SK-N-SH (cell line): ENCODE data around the gene RASL11B. TPM values are rescaled to one million over a fixed set of nuclear protein-coding genes. Genes with fewer than 3 reads are reported as not detected.

Source experiments
- CTCF ChIA-PET: fragments of 300-600, 350-600 bp; formaldehyde crosslinking; extraction: SDS; loops from one replicate; lab custom pipeline; 2021; lab: Yijun Ruan, JAX
- POLR2A ChIA-PET: fragments of 350-600 bp; sonication (Branson Sonifier 250); formaldehyde crosslinking; extraction: SDS; loops from one replicate; lab custom pipeline; 2020; ENCODE audit warnings: antibody characterized with exemption, inconsistent platforms; lab: Yijun Ruan, JAX
- DNase-seq: peaks from one replicate; pipeline ENCODE4 v3.0.0; 2012
- H2AFZ ChIP-seq: fragments of 200-600 bp; sonication (generic); 2 replicates; pipeline ENCODE4 v1.8.1; 2016; ENCODE audit warnings: antibody characterized with exemption, mild to moderate bottlenecking, low read depth
- H3F3A ChIP-seq: fragments of 200-600 bp; sonication (generic); replicated peaks from 2 replicates; pipeline ENCODE3; 2016; ENCODE audit warnings: antibody characterized with exemption, mild to moderate bottlenecking; ENCODE audit not compliant: insufficient read depth
- H3K27ac ChIP-seq, 2 experiments: fragments of 200-500 bp in 1 of 2; fragments of 200-600 bp in 1 of 2; sonication (Bioruptor generic) in 1 of 2; sonication (generic), shearing (Covaris generic) in 1 of 2; 2 replicates each; pipeline versions ENCODE4 v1.5.1 to v1.6.1; 2014 to 2016; ENCODE audit warnings: low read depth in 2 of 2, inconsistent platforms in 1 of 2, low read length in 1 of 2, mild to moderate bottlenecking in 1 of 2, mixed read lengths in 1 of 2
- H3K27me3 ChIP-seq: fragments of 200-600 bp; sonication (generic), shearing (Covaris generic); 2 replicates; pipeline ENCODE4 v1.6.1; 2016; ENCODE audit warnings: mixed run types; ENCODE audit not compliant: insufficient read depth
- H3K36me3 ChIP-seq, 2 experiments: fragments of 200-500 bp in 1 of 2; fragments of 200-600 bp in 1 of 2; sonication (Bioruptor generic) in 1 of 2; sonication (generic) in 1 of 2; replicated peaks in 1 of 2; 2 replicates each; pipeline versions ENCODE3 to v1.5.1; 2014 to 2016; ENCODE audit warnings: low read length in 1 of 2, mild to moderate bottlenecking in 1 of 2; ENCODE audit not compliant: insufficient read depth in 2 of 2, control insufficient read depth in 1 of 2
- H3K4me1 ChIP-seq, 2 experiments: fragments of 200-500 bp in 1 of 2; fragments of 200-600 bp in 1 of 2; sonication (Bioruptor generic) in 1 of 2; sonication (generic), shearing (Covaris generic) in 1 of 2; 2 replicates each; pipeline versions ENCODE4 v1.5.1 to v1.6.1; 2014 to 2016; ENCODE audit warnings: low read depth in 1 of 2, low read length in 1 of 2, mixed run types in 1 of 2; ENCODE audit not compliant: insufficient read depth in 2 of 2, control insufficient read depth in 1 of 2
- H3K4me2 ChIP-seq: fragments of 200-600 bp; sonication (generic), shearing (Covaris generic); 2 replicates; pipeline ENCODE4 v1.6.1; 2017; ENCODE audit warnings: mixed run types
- H3K4me3 ChIP-seq, 2 experiments: fragments of 200-500 bp in 1 of 2; fragments of 200-600 bp in 1 of 2; sonication (Bioruptor generic) in 1 of 2; sonication (generic), shearing (Covaris generic) in 1 of 2; 2 replicates each; pipeline versions ENCODE4 v1.5.1 to v1.8.1; 2014 to 2016; ENCODE audit warnings: low read depth in 2 of 2, inconsistent platforms in 1 of 2, low read length in 1 of 2, mild to moderate bottlenecking in 1 of 2, mixed read lengths in 1 of 2, moderate library complexity in 1 of 2
- H3K79me2 ChIP-seq: fragments of 200-600 bp; sonication (generic); 2 replicates; pipeline ENCODE4 v1.8.1; 2017; ENCODE audit warnings: mild to moderate bottlenecking; ENCODE audit not compliant: insufficient read depth
- H3K9ac ChIP-seq: fragments of 200-600 bp; sonication (generic); 2 replicates; pipeline ENCODE4 v1.6.1; 2017; ENCODE audit warnings: mixed run types
- H3K9me2 ChIP-seq: fragments of 200-600 bp; sonication (generic); 2 replicates; pipeline ENCODE4 v1.6.1; 2017; ENCODE audit warnings: mixed run types
- H3K9me3 ChIP-seq: fragments of 200-600 bp; sonication (generic); 2 replicates; pipeline ENCODE4 v1.6.1; 2017; ENCODE audit warnings: mixed run types, mild to moderate bottlenecking, moderate library complexity
- H4K20me1 ChIP-seq: fragments of 200-600 bp; sonication (generic); 2 replicates; pipeline ENCODE4 v1.6.1; 2017; ENCODE audit warnings: mild to moderate bottlenecking, mixed run types; ENCODE audit not compliant: insufficient read depth
- CHD2 ChIP-seq: fragments of 150-350 bp; IDR thresholded peaks from 2 replicates; pipeline ENCODE4 v1.6.1; 2018; ENCODE audit warnings: low read length; ENCODE audit not compliant: partially characterized antibody
- ELF1 ChIP-seq: IDR thresholded peaks from 2 replicates; pipeline ENCODE4 v1.4.0; 2012
- EP300 ChIP-seq, 2 experiments: IDR thresholded peaks; 2 replicates each; pipeline versions ENCODE4 v1.4.0 to v1.6.1; 2012; ENCODE audit warnings: borderline replicate concordance in 1 of 2, low read depth in 1 of 2, low read length in 1 of 2
- GATA2 ChIP-seq: sonication (generic); formaldehyde crosslinking; IDR thresholded peaks from 2 replicates; pipeline ENCODE4 v1.5.0; 2020; ENCODE audit warnings: mild to moderate bottlenecking, missing genetic modification reagents
- IRF3 ChIP-seq: fragments of 150-350 bp; IDR thresholded peaks from 2 replicates; pipeline ENCODE4 v1.6.1; 2016; ENCODE audit warnings: mild to moderate bottlenecking, low read depth, low read length
- JUND ChIP-seq: IDR thresholded peaks from 2 replicates; pipeline ENCODE4 v1.4.0; 2012
- MXI1 ChIP-seq: IDR thresholded peaks from 2 replicates; pipeline ENCODE4 v1.6.1; 2012; ENCODE audit warnings: mild to moderate bottlenecking, low read depth, low read length, improper control_type of control experiment
- POLR2AphosphoS5 ChIP-seq: IDR thresholded peaks from 2 replicates; pipeline ENCODE4 v1.6.1; 2012; ENCODE audit warnings: low read depth, low read length
- RAD21 ChIP-seq: IDR thresholded peaks from 2 replicates; pipeline ENCODE4 v1.6.1; 2012; ENCODE audit warnings: mild to moderate bottlenecking, low read length
- RCOR1 ChIP-seq: fragments of 150-350 bp; IDR thresholded peaks from 2 replicates; pipeline ENCODE4 v1.6.1; 2017; ENCODE audit warnings: antibody characterized with exemption, low read length
- REST ChIP-seq: IDR thresholded peaks from 2 replicates; pipeline ENCODE4 v1.6.1; 2012; ENCODE audit warnings: mild to moderate bottlenecking, low read depth, low read length, moderate library complexity
- RXRA ChIP-seq: IDR thresholded peaks from 2 replicates; pipeline ENCODE4 v1.4.0; 2012; ENCODE audit warnings: low read depth, mild to moderate bottlenecking, borderline replicate concordance
- SIN3A ChIP-seq: IDR thresholded peaks from 2 replicates; pipeline ENCODE4 v1.6.1; 2012; ENCODE audit warnings: low read depth, mild to moderate bottlenecking, low read length, moderate library complexity, borderline replicate concordance
- TAF1 ChIP-seq: IDR thresholded peaks from 2 replicates; pipeline ENCODE4 v1.6.1; 2012; ENCODE audit warnings: low read depth, mild to moderate bottlenecking, low read length, moderate library complexity, borderline replicate concordance
- TEAD4 ChIP-seq: IDR thresholded peaks from 2 replicates; pipeline ENCODE4 v1.4.0; 2012; ENCODE audit warnings: mild to moderate bottlenecking, borderline replicate concordance; ENCODE audit not compliant: insufficient read depth
- WGBS: methylation state at CpG from one replicate; pipeline ENCODE4 v1.1.6; 2017; ENCODE audit warnings: low lambda C conversion rate; 5-methylcytosine and 5-hydroxymethylcytosine counted together
- polyA plus RNA-seq, 3 experiments: library from polyadenylated mRNA; depleted of rRNA; stranded (reverse); fragments of >200 nt; gene quantifications; 2 replicates each; pipeline ENCODE4 v1.2.3, GENCODE V29; 2012
- TF ChIP-seq, protein P1 (sequence below): fragments of 200-600 bp; sonication (generic); IDR thresholded peaks from 2 replicates; pipeline ENCODE4 v1.6.1; 2017; ENCODE audit warnings: antibody characterized with exemption, mild to moderate bottlenecking, moderate library complexity
- TF ChIP-seq, protein P2 (sequence below): IDR thresholded peaks from 2 replicates; pipeline ENCODE4 v1.4.0; 2012; ENCODE audit warnings: low read depth

Gene RASL11B
- polyA plus RNA-seq, 1 of the 3 experiments (the other 2 are of a cell fraction), result 0.54 TPM

DNA sequence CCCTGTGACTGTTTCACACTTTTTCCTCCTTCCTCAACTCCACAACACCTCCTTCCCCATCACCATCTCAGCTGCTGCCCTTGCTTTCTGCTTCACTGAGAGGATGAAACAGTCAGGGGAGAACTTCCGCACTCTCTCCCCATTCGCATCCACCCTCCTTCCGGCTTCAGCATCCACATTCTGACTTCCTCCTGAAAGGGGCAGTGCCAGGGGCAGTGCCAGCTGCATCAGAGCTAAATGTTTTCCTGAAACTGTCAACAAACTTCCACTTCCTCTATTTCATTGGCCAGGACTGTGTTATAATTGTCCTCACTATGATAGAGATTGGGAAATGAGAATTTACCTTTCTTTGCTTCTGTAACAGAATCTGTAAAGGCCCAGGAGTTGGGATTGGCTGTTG, 18.2 kb upstream of the RASL11B start:
- Histone ChIP-seq H3K9me3 (no peaks in the 10 kb centered on the region), H3K36me3 (no peaks in the 10 kb centered on the region), H3K4me1 (peaks cover 0 to 52% of the 10 kb centered on the region in 2 experiments; a peak in 2 of 4 replicates), H3K9me2 (no peaks in the 10 kb centered on the region), H4K20me1 (no peaks in the 10 kb centered on the region), H3K27ac (peak overlapping the region in 1 of 2 experiments; percentile 100; a peak in 1 of 4 replicates), H3K79me2 (no peaks in the 10 kb centered on the region), H2AFZ (no peak overlapping the region), H3K27me3 (no peaks in the 10 kb centered on the region), H3K4me2 (no peak overlapping the region), H3F3A (peaks cover 7% of the 10 kb centered on the region), H3K9ac (no peak overlapping the region), H3K4me3 (no peak overlapping the region)
- POLR2A ChIA-PET, result no interaction called here
- DNase-seq, result no peak
- no peak for TF ChIP-seq RCOR1
- no peak for TF ChIP-seq TAF1
- no peak for TF ChIP-seq GATA2 (CRISPR knock-in tag)
- TF ChIP-seq, protein P1, sequence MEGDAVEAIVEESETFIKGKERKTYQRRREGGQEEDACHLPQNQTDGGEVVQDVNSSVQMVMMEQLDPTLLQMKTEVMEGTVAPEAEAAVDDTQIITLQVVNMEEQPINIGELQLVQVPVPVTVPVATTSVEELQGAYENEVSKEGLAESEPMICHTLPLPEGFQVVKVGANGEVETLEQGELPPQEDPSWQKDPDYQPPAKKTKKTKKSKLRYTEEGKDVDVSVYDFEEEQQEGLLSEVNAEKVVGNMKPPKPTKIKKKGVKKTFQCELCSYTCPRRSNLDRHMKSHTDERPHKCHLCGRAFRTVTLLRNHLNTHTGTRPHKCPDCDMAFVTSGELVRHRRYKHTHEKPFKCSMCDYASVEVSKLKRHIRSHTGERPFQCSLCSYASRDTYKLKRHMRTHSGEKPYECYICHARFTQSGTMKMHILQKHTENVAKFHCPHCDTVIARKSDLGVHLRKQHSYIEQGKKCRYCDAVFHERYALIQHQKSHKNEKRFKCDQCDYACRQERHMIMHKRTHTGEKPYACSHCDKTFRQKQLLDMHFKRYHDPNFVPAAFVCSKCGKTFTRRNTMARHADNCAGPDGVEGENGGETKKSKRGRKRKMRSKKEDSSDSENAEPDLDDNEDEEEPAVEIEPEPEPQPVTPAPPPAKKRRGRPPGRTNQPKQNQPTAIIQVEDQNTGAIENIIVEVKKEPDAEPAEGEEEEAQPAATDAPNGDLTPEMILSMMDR, result no peak
- TF ChIP-seq CHD2, result no peak
- no peak for TF ChIP-seq EP300 (IDR thresholded peaks at IDR 0.05; ENCODE audit: borderline replicate concordance in 1 of 2, low read depth in 1 of 2, low read length in 1 of 2)
- TF ChIP-seq REST, result no peak
- no peak for TF ChIP-seq RAD21
- TF ChIP-seq RXRA, result no peak
- TF ChIP-seq TEAD4, result no peak
- no peak for TF ChIP-seq IRF3
- no peak for TF ChIP-seq JUND
- no peak for TF ChIP-seq ELF1
- TF ChIP-seq, protein P2, sequence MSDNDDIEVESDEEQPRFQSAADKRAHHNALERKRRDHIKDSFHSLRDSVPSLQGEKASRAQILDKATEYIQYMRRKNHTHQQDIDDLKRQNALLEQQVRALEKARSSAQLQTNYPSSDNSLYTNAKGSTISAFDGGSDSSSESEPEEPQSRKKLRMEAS, result no peak
- TF ChIP-seq SIN3A, result no peak
- no peak for TF ChIP-seq POLR2AphosphoS5
- no peak for TF ChIP-seq MXI1
- CTCF ChIA-PET, result no interaction called here
- 97% methylated on average over 3 of the region's 3 CpGs for WGBS
